Small intestine (tissue), 7 donors: Measurements from ENCODE around the gene DNM1L. TPM values are rescaled to one million over a fixed set of nuclear protein-coding genes. Genes with fewer than 3 reads are reported as not detected.

ENCODE experiments used
- DNase-seq, 2 donors: peaks; one replicate each; pipeline versions ENCODE4 v3.0.0 to v3.0.0-alpha.2; 2013
- FAIRE-seq: peaks from 2 replicates; lab custom pipeline; 2012; peaks lifted over from hg19 to GRCh38; lab: Jason Lieb, UNC
- H3K27ac ChIP-seq, 3 donors: one replicate each; pipeline ENCODE4 v1.5.1; 2013; ENCODE audit warnings: low read length in 2 of 3, mild to moderate bottlenecking in 2 of 3, control low read depth in 1 of 3, inconsistent platforms in 1 of 3, low read depth in 1 of 3, moderate library complexity in 1 of 3
- H3K27me3 ChIP-seq, 3 donors: one replicate each; pipeline ENCODE4 v1.6.1; 2013; ENCODE audit warnings: low read length in 3 of 3, inconsistent platforms in 1 of 3; ENCODE audit not compliant: control insufficient read depth in 3 of 3, insufficient read depth in 3 of 3
- H3K36me3 ChIP-seq, 3 donors: one replicate each; pipeline ENCODE4 v1.6.1; 2013; ENCODE audit warnings: low read length in 3 of 3, inconsistent platforms in 1 of 3, low read depth in 1 of 3, mild to moderate bottlenecking in 1 of 3, moderate library complexity in 1 of 3; ENCODE audit not compliant: control insufficient read depth in 3 of 3, insufficient read depth in 2 of 3
- H3K4me1 ChIP-seq, 3 donors: one replicate each; pipeline ENCODE4 v1.6.1; 2013; ENCODE audit warnings: low read length in 2 of 3, inconsistent platforms in 1 of 3, low read depth in 1 of 3, mild to moderate bottlenecking in 1 of 3, moderate library complexity in 1 of 3; ENCODE audit not compliant: control insufficient read depth in 3 of 3, insufficient read depth in 2 of 3
- H3K4me3 ChIP-seq, 3 donors: one replicate each; pipeline ENCODE4 v1.5.1; 2013; ENCODE audit warnings: low read length in 3 of 3, control low read depth in 1 of 3, inconsistent platforms in 1 of 3, low read depth in 1 of 3, mild to moderate bottlenecking in 1 of 3, moderate library complexity in 1 of 3
- H3K9me3 ChIP-seq, 2 donors: one replicate each; pipeline ENCODE4 v1.6.1; 2013; ENCODE audit warnings: low read depth in 1 of 2, low read length in 1 of 2; ENCODE audit not compliant: control insufficient read depth in 2 of 2, insufficient read depth in 1 of 2
- WGBS, 3 donors: extraction: QIAGEN DNeasy Blood & Tissue Kit; methylation state at CpG; one replicate each; pipeline ENCODE4 v1.1.7; 2013; 5-methylcytosine and 5-hydroxymethylcytosine counted together
- polyA plus RNA-seq, 4 donors: library from polyadenylated mRNA; stranded (reverse) in 3 of 4; unstranded in 1 of 4; fragments of 200-250 nt in 3 of 4; fragments of 120-200 nt in 1 of 4; gene quantifications; one replicate each; pipeline versions ENCODE4 v1.2.1 to v1.2.3, GENCODE V29; 2013
- donor health status: healthy with polysubstance abuse.
- donor health status: control.
- donor health status: control.
- donor health status: Bipolar disorder and iron deficiency.
- donor health status: healthy.

Gene DNM1L
- polyA plus RNA-seq, 4 donors, result 16.2 to 66.9 (median 22.2) TPM

DNA sequence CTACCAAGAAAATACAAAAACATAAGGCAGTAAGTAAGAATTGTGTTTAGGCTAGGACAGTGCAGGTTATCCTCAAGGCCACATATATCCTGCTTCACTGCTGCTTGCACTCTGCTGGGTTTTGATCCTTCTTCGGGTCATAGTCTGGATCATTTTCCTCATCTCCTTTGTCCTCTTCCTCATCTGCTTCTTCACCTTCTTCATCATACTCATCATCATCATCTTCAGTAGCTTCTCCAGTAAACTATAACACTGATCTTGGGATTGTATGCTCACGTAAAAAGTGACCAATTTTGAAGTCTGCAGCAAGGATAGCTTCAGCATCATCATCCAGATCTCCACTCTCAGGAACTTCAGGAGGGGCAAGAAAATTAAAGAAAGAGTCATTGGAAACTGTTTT is 47.2 kb downstream of the DNM1L start:
- DNase-seq (no peak), FAIRE-seq (no peak)
- no peaks in the 10 kb centered on the region for H3K9me3 ChIP-seq
- peaks cover 0 to 27% (median 0%) of the 10 kb centered on the region in 3 donors for H3K36me3 ChIP-seq
- H3K27me3 ChIP-seq, result no peaks in the 10 kb centered on the region
- 92 to 99% (median 98%) methylated on average over 2 of the region's 2 CpGs for WGBS, 3 donors
- H3K4me3 ChIP-seq, result no peak overlapping the region
- no peak overlapping the region for H3K27ac ChIP-seq
- H3K4me1 ChIP-seq, result no peaks in the 10 kb centered on the region

DNA sequence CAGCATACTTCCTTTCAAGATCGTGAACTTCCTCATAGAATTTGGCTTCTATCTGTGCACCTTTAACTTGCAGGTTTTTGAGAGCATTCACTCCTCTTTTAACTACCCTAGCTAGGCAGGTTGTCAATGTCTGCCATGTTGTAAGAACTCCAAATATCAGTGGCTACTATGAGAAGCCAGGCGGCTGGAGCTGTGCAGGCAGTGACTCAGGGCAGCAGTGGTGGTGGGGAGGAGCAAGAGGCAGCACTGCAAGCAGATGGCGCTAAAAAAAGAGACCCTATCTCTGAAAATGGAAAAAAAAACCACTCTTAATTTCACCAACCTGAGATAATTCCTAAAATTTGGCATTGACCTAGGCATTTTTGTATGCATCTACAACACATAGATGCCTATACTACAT is 48.1 kb downstream of the DNM1L start:
- WGBS, 3 donors, result 69 to 79% (median 73%) methylated on average over 3 of the region's 3 CpGs
- Histone ChIP-seq H3K27ac (no peak overlapping the region), H3K4me1 (no peaks in the 10 kb centered on the region), H3K36me3 (peaks cover 0 to 21% (median 0%) of the 10 kb centered on the region in 3 donors), H3K9me3 (no peaks in the 10 kb centered on the region), H3K4me3 (no peak overlapping the region), H3K27me3 (no peaks in the 10 kb centered on the region)
- FAIRE-seq, result no peak
- no peak for DNase-seq

DNA sequence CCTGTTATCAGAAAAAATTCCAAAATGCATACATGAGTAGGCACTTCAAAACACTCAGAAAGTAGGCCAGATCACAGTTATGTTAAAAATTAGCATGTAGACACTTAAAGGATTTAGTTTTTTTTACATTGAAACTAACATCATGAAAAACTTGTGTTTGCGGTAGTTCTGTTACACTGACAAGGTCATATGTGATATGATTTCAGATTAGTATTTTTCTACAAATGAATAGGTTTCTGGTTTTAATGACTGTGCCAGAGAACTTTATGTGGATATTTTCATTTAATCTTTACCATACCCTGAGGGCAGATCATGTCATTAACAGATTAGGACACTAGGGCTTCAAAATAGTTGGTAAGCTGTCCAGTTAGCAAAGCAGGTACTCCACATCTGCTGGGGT is 55.9 kb downstream of the DNM1L start:
- Histone ChIP-seq H3K27ac (no peak overlapping the region), H3K36me3 (peaks cover 0 to 17% (median 5%) of the 10 kb centered on the region in 3 donors), H3K4me1 (no peaks in the 10 kb centered on the region), H3K9me3 (no peaks in the 10 kb centered on the region), H3K4me3 (no peak overlapping the region), H3K27me3 (no peaks in the 10 kb centered on the region)
- FAIRE-seq, result no peak
- DNase-seq, result no peak
- WGBS, 3 donors, result 99 to 100% (median 100%) methylated on average over 1 of the region's 1 CpG

DNA sequence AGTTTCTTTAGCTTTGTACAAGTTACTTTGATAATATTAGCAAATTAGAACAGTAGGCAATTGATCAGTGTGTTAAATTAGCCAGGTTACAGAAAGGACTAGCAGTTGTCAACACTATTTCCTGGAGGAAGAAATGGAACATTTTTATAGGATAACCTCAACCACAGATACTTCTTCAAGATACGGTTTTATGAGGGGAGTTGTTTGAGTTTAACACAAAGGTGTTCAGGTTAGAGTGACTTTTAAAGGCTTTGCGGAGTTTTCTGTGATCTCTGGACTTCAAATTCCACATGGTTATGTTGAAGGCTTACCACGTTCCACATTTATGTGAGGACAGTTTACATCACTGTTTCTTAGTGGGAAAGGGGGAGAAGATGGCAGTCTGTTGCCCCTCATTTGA is 57.3 kb downstream of the DNM1L start:
- H3K4me1 ChIP-seq, result no peaks in the 10 kb centered on the region
- H3K4me3 ChIP-seq, result peak overlapping the region in 1 of 3 donors; percentile 7
- no peak overlapping the region for H3K27ac ChIP-seq
- DNase-seq (peak in 1 of 2 donors; percentile 4), FAIRE-seq (no peak)
- 81 to 84% (median 83%) methylated on average over 3 of the region's 3 CpGs for WGBS, 3 donors
- no peaks in the 10 kb centered on the region for H3K27me3 ChIP-seq
- no peaks in the 10 kb centered on the region for H3K9me3 ChIP-seq
- H3K36me3 ChIP-seq, result peaks cover 0 to 19% (median 5%) of the 10 kb centered on the region in 3 donors

DNA sequence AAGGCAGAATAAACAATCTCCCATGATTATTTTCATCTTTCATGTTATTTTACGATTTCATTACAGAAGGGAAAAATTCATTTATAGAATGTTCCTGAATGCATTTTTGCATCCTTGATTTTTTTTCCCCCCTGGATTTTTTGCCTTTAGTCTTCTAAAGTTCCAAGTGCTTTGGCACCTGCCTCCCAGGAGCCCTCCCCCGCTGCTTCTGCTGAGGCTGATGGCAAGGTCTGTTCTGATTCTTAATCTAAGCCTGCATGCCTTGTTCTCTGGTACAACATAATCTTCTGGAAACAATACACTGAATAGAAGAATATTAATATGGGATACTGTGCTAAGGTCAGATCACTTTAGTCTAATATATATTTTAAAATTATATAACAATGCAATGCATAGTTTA is 58.6 kb downstream of the DNM1L start:
- no peak for FAIRE-seq
- Histone ChIP-seq H3K27me3 (no peaks in the 10 kb centered on the region), H3K9me3 (no peaks in the 10 kb centered on the region), H3K4me3 (no peak overlapping the region), H3K36me3 (peaks cover 0 to 24% (median 5%) of the 10 kb centered on the region in 3 donors), H3K27ac (no peak overlapping the region), H3K4me1 (no peaks in the 10 kb centered on the region)
- WGBS, 3 donors, result 82 to 98% (median 93%) methylated on average over 2 of the region's 2 CpGs
- no peak for DNase-seq

DNA sequence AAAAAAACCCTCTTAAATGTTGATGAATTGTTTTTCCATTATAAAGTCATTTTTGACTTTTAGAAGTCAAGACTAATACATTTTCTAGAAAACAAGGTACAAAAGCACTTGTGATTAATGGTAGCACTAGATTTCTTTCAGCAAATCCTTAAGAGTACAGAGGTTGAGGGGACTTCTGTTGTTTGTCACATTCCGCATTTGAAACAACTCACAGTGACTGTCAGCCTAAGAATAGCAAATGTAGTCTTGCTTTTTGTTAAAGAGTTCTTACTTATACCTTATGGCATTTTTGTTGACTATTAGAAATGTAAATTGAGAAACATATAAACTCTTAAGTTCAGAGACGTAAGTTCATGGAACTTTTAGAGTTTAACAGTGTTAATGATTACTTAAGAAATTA is 60.2 kb downstream of the DNM1L start:
- H3K36me3 ChIP-seq, result peaks cover 0 to 25% (median 7%) of the 10 kb centered on the region in 3 donors
- FAIRE-seq, result no peak
- WGBS, 3 donors, result 93 to 96% (median 93%) methylated on average over 2 of the region's 2 CpGs
- no peaks in the 10 kb centered on the region for H3K4me1 ChIP-seq
- no peak for DNase-seq
- H3K9me3 ChIP-seq, result no peaks in the 10 kb centered on the region
- no peak overlapping the region for H3K4me3 ChIP-seq
- H3K27me3 ChIP-seq, result no peaks in the 10 kb centered on the region
- no peak overlapping the region for H3K27ac ChIP-seq

DNA sequence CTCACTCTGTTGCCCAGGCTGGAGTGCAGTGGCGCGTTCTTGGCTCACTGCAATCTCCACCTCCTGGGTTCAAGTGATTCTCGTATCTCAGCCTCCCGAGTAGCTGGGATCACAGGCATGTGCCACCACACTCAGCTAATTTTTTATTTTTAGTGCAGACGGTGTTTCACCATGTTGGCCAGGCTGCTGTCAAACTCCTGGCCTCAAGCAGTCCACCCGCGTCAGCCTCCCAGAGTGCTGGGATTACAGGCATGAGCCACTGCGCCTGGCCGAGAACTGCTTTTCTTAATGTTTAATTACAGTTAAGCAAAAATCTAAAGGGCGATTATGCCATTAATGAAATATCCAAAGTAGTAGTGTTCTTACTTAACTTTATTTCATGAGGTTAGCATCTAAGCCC is 63.0 kb downstream of the DNM1L start:
- FAIRE-seq (no peak), DNase-seq (no peak)
- 96 to 98% (median 97%) methylated on average over 10 of the region's 10 CpGs for WGBS, 3 donors
- Histone ChIP-seq H3K4me3 (no peak overlapping the region), H3K9me3 (no peaks in the 10 kb centered on the region), H3K27me3 (no peaks in the 10 kb centered on the region), H3K4me1 (no peaks in the 10 kb centered on the region), H3K36me3 (peaks cover 0 to 23% (median 7%) of the 10 kb centered on the region in 3 donors), H3K27ac (no peak overlapping the region)

DNA sequence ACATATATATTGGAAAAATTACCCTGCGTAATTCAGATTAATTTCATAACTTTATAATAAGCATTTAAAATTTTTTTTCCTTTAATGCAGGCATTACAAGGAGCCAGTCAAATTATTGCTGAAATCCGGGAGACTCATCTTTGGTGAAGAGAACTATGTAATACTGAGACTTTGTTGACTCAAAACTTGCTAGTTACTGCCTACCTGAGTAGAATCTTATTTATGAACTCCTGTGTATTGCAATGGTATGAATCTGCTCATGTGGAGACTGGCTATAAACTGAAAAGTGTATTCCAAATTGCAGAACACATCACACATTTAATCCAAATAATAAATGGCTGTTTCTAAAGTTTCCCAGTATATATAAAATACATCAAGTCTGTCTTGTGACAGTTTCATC is 64.2 kb downstream of the DNM1L start:
- Histone ChIP-seq H3K4me1 (no peaks in the 10 kb centered on the region), H3K27ac (no peak overlapping the region), H3K36me3 (peaks cover 2 to 28% (median 9%) of the 10 kb centered on the region in 3 donors), H3K4me3 (no peak overlapping the region), H3K27me3 (no peaks in the 10 kb centered on the region), H3K9me3 (no peaks in the 10 kb centered on the region)
- no peak for DNase-seq
- 90 to 95% (median 95%) methylated on average over 2 of the region's 2 CpGs for WGBS, 3 donors
- no peak for FAIRE-seq

DNA sequence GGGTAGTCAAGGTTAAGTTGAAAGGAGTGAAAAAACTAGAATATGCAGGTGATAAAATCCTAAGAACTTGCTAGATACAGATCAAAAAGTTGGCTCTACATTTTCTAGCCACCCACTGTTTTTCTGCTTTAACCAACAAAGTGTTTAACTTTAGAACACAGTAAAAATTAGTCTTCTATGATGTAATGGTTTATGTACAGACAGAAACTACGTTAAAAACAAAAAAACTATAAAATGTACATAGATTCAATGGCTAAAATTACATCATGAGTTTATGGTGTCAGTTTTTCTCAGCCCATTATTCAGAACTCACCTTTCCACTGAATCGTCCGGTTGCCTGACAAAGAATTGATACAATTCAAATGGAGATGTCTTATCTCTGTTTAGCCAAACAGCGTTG is 74.5 kb downstream of the DNM1L start:
- Histone ChIP-seq H3K9me3 (no peaks in the 10 kb centered on the region), H3K27ac (no peak overlapping the region), H3K36me3 (peaks cover 10 to 26% (median 12%) of the 10 kb centered on the region in 3 donors), H3K4me3 (peak overlapping the region in 1 of 3 donors; percentile 91), H3K4me1 (peaks cover 2 to 7% (median 4%) of the 10 kb centered on the region in 3 donors), H3K27me3 (no peaks in the 10 kb centered on the region)
- DNase-seq (no peak), FAIRE-seq (no peak)
- WGBS, 3 donors, result 19 to 55% (median 34%) methylated on average over 4 of the region's 4 CpGs
